ENCODE results near the gene CPSF7. TPM values are rescaled to one million over a fixed set of nuclear protein-coding genes. Genes with fewer than 3 reads are reported as not detected.
A peak's percentile ranks its signal among the peaks of the same experiment; 100 is the strongest.
"Not testable (repeated sequence)": the region's sequence is repeated elsewhere in the genome, so short reads cannot be mapped to it uniquely, and the experiment has no call there.

Gene CPSF7
- total RNA-seq, 4 donors from 2014 or later, result 58.8 to 95.1 (median 72.8) TPM

DNA sequence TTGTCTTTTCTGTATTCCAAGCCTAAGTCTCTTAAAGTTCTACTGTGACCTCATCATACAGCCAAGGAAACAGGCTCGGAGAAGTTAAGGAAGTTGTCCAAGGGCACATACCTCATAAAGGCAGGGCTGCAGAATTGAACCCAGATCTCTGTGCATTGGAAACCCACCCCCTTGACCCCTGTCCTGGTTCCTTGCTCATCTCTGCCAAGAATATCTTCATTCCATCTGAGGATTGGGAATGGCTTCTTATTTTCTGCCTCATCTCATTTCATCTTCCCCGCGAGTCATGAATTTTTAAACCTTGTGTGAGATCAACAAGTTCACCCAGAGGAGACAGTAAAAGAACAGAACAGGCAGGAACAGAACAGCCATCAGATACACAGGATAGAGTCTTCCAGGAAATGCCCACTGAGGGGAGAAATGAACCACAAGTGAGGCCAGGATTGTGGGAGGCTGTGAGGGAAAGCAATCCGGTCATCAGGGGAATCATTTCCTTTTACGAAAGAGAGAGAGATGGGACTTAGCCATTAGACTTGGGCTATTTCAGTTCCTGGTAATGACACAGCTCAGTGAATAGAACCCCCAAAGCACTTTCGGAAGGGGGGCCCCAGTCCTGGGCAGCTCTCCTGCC is 44.4 kb upstream of the CPSF7 start:
- TF ChIP-seq, protein P1, sequence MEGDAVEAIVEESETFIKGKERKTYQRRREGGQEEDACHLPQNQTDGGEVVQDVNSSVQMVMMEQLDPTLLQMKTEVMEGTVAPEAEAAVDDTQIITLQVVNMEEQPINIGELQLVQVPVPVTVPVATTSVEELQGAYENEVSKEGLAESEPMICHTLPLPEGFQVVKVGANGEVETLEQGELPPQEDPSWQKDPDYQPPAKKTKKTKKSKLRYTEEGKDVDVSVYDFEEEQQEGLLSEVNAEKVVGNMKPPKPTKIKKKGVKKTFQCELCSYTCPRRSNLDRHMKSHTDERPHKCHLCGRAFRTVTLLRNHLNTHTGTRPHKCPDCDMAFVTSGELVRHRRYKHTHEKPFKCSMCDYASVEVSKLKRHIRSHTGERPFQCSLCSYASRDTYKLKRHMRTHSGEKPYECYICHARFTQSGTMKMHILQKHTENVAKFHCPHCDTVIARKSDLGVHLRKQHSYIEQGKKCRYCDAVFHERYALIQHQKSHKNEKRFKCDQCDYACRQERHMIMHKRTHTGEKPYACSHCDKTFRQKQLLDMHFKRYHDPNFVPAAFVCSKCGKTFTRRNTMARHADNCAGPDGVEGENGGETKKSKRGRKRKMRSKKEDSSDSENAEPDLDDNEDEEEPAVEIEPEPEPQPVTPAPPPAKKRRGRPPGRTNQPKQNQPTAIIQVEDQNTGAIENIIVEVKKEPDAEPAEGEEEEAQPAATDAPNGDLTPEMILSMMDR (IDR thresholded peaks at IDR 0.05), result no peak
- TF ChIP-seq POLR2A (IDR thresholded peaks at IDR 0.05), result no peak

DNA sequence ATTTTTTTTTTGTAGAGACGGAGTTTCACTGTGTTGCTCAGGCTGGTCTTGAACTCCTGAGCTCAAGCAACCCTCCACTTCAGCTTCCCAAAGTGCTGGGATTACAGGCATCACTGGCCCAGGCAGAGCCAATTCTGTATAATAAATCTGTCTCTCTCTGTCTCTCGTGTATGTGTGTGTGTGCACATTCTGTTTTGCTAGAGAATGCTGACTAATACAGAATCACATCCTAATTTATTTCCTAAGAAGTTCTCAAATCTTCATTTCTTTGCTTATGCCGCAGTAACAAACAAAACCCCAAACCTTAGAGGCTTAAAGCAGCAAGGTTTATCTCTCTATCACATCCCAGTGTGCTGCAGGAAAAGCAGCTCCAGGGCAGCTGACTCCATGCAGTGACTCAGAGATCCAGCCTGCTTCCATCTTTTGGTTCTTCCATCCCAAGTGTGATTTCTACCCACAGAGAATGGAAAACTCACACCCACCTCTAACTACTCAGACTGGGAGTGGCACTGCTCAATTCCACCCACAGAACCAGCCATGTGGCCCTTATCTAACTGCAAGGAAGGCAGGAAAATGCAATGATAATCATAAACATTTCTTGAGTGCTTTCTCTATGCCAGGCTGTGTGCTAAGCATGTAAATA is 43.7 kb upstream of the CPSF7 start:
- Histone ChIP-seq H3K27ac (peak overlapping the region in 1 of 3 donors; percentile 39), H3K4me1 (peaks cover 0 to 21% of the 10 kb centered on the region in 2 donors), H3K4me3 (replicated peaks in 1 of 3) (no peak overlapping the region), H3K27me3 (no peaks in the 10 kb centered on the region), H3K9me3 (no peaks in the 10 kb centered on the region), H3K36me3 (no peaks in the 10 kb centered on the region)
- 89 to 91% methylated on average over 3 of the region's 3 CpGs for whole genome bisulfite sequencing, 2 donors
- DNase-seq, result no peak
- no peak for TF ChIP-seq POLR2A (IDR thresholded peaks at IDR 0.05)
- TF ChIP-seq, protein P1 (IDR thresholded peaks at IDR 0.05), result no peak
- intact Hi-C loops (cut with DNase I), result no loop called here

More for the DNA sequence above, 44.4 kb upstream of the CPSF7 start:
- H3K27me3 ChIP-seq, result no peaks in the 10 kb centered on the region
- 84 to 88% methylated on average over 6 of the region's 6 CpGs for WGBS, 2 donors
- DNase-seq, result no peak
- intact Hi-C loops (cut with DNase I), result no loop called here
- peaks cover 0 to 21% of the 10 kb centered on the region in 2 donors for H3K4me1 ChIP-seq
- H3K9me3 ChIP-seq, result no peaks in the 10 kb centered on the region
- no peaks in the 10 kb centered on the region for H3K36me3 ChIP-seq
- no peak overlapping the region for H3K4me3 ChIP-seq (replicated peaks in 1 of 3)
- peak overlapping the region in 1 of 3 donors; percentile 30 for H3K27ac ChIP-seq

DNA sequence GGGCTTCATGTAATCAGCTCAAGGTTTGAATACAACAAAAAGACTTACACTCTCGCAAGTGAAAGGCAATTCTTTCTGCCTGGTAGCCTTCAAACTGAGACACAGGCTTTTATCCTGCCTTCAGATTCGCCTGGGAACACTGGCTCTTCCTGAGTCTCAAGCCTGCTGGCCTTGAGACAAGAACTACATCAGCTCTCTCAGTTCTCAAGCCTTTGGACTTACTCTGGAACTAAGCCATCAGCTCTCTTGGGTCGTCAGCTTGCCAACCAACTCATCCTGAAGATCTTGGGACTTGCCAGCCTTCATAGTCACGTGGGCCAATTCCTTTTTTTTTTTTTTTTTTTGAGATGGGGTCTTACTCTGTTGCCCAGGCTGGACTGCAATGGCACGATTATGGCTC is 43.1 kb upstream of the CPSF7 start:
- TF ChIP-seq, protein P1 (IDR thresholded peaks at IDR 0.05), result no peak
- no peak for TF ChIP-seq POLR2A (IDR thresholded peaks at IDR 0.05)
- WGBS, 2 donors, result 33 to 37% methylated on average over 5 of the region's 5 CpGs
- no peak overlapping the region for H3K4me3 ChIP-seq (replicated peaks in 1 of 3)
- H3K27ac ChIP-seq, result peak overlapping the region in 2 of 3 donors; percentile 76 to 87
- peak; percentile 84 to 87 for DNase-seq
- no peaks in the 10 kb centered on the region for H3K27me3 ChIP-seq
- no peaks in the 10 kb centered on the region for H3K36me3 ChIP-seq
- H3K9me3 ChIP-seq, result no peaks in the 10 kb centered on the region
- peaks cover 0 to 20% of the 10 kb centered on the region in 2 donors for H3K4me1 ChIP-seq
- intact Hi-C loops (cut with DNase I), result no loop called here

DNA sequence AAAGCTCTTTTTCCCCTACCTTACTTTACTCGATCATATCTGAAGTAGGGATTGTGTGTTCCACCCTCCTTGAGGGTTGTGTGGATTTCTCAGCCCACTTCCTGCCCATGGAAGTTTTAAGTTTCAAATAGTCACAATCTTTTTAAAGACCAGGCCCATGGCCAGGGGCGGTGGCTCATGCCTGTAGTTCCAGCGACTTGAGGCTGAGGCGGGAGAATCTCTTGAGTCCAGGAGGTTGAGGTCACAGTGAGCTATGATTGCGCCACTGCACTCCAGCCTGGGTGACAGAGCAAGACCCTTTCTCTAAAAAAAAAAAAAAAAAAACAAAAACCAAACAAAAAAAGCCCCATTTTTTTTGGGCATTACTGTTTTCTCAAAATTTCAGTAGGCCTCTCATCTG is 42.5 kb upstream of the CPSF7 start:
- Histone ChIP-seq H3K27ac (peak overlapping the region; percentile 64 to 87 (median 76)), H3K4me3 (replicated peaks in 1 of 3) (no peak overlapping the region), H3K9me3 (no peaks in the 10 kb centered on the region), H3K36me3 (no peaks in the 10 kb centered on the region), H3K4me1 (peaks cover 0 to 14% of the 10 kb centered on the region in 2 donors), H3K27me3 (no peaks in the 10 kb centered on the region)
- TF ChIP-seq POLR2A (IDR thresholded peaks at IDR 0.05), result no peak
- TF ChIP-seq, protein P1 (IDR thresholded peaks at IDR 0.05), result no peak
- 59 to 63% methylated on average over 5 of the region's 5 CpGs for WGBS, 2 donors
- intact Hi-C loops (cut with DNase I), result no loop called here
- peak; percentile 70 to 75 for DNase-seq

DNA sequence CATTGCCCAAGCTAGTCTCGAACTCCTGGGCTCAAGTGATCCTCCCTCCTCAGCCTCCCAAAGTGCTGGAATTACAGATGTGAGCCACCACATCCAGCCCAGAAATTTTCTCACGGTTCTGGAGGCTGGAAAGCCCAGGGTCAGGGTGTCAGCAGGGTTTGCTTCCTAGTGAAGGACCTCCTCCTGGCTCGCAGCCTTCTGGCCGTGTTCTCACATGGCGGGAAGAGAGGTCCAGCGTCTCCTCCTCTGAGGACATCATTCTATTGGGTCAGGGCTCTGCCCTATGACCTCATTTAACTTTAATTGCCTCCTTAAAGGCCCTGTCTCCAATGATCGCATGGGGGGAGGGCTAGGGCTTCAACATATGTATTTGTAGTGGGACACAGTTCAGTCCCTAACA is 38.2 kb upstream of the CPSF7 start:
- Histone ChIP-seq H3K4me3 (replicated peaks in 1 of 3) (no peak overlapping the region), H3K4me1 (peaks cover 0 to 10% of the 10 kb centered on the region in 2 donors), H3K36me3 (no peaks in the 10 kb centered on the region), H3K9me3 (no peaks in the 10 kb centered on the region), H3K27ac (no peak overlapping the region), H3K27me3 (no peaks in the 10 kb centered on the region)
- TF ChIP-seq, protein P1 (IDR thresholded peaks at IDR 0.05), result no peak
- TF ChIP-seq POLR2A (IDR thresholded peaks at IDR 0.05), result no peak
- intact Hi-C loops (cut with DNase I), result no loop called here
- DNase-seq, result no peak
- WGBS, 2 donors, result 71 to 75% methylated on average over 7 of the region's 7 CpGs

DNA sequence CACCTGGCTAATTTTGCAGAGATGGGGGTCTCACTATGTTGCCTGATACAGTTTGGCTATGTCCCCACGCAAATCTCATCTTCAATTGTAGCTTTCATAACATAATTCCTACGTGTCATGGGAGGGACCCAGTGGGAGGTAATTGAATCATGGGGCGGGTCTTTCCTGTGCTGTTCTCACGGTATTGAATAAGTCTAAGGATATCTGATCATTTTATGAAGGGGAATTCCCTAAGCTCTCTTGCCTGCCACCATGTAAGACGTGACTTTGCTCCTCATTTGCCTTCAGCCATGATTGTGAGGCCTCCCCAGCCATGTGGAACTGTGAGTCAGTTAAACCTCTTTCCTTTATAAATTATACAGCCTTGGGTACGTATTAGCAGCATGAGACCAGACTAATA is 37.8 kb upstream of the CPSF7 start:
- DNase-seq; H3K4me3 ChIP-seq (replicated peaks in 1 of 3); H3K36me3 ChIP-seq; H3K9me3 ChIP-seq; H3K27ac ChIP-seq; intact Hi-C loops (cut with DNase I); H3K4me1 ChIP-seq; H3K27me3 ChIP-seq: not testable (repeated sequence)
- 86% methylated on average over 6 of the region's 6 CpGs for WGBS, 2 donors

Measured in thyroid gland (tissue), 4 donors.